DND-41 (cell line): Measurements from ENCODE around the gene DHX29.

Source experiments
- ATAC-seq: fragments of 200-7000 bp; cut with Tn5 transposase; 3 replicates; pipeline ENCODE4 v1.9.1; 2021; ENCODE audit warnings: low read depth; ENCODE audit not compliant: insufficient read depth
- DNase-seq: peaks from one replicate; pipeline ENCODE4 v3.0.0-alpha.2; 2020
- H2AFZ ChIP-seq: 2 replicates; pipeline ENCODE4 v1.6.0; 2012; ENCODE audit warnings: low read depth, low read length
- H3K27ac ChIP-seq: 2 replicates; pipeline ENCODE4 v1.5.1; 2012; ENCODE audit warnings: low read length, inconsistent platforms
- H3K27me3 ChIP-seq: fragments of 200-600 bp; sonication (generic); 2 replicates; pipeline ENCODE4 v1.6.0; 2012; ENCODE audit warnings: low read length, mild to moderate bottlenecking, inconsistent platforms; ENCODE audit not compliant: insufficient read depth, poor library complexity
- H3K36me3 ChIP-seq: 2 replicates; pipeline ENCODE4 v1.5.1; 2012; ENCODE audit warnings: low read length, inconsistent platforms; ENCODE audit not compliant: insufficient read depth
- H3K4me1 ChIP-seq: 2 replicates; pipeline ENCODE4 v1.5.1; 2012; ENCODE audit warnings: mild to moderate bottlenecking, low read length; ENCODE audit not compliant: insufficient read depth
- H3K4me2 ChIP-seq: 2 replicates; pipeline ENCODE4 v1.6.0; 2012; ENCODE audit warnings: mild to moderate bottlenecking, moderate library complexity, low read length, inconsistent platforms; ENCODE audit not compliant: insufficient read depth
- H3K4me3 ChIP-seq, 2 experiments: fragments of 200-600 bp in 1 of 2; shearing (Covaris generic) in 1 of 2; 2 replicates each; pipeline ENCODE4 v1.5.1; 2012 to 2016; ENCODE audit warnings: inconsistent platforms in 2 of 2, low read length in 2 of 2, mild to moderate bottlenecking in 2 of 2, low read depth in 1 of 2, moderate library complexity in 1 of 2
- H3K79me2 ChIP-seq: 2 replicates; pipeline ENCODE4 v1.6.0; 2012; ENCODE audit warnings: low read length, inconsistent platforms; ENCODE audit not compliant: insufficient read depth
- H3K9ac ChIP-seq: 2 replicates; pipeline ENCODE4 v1.6.0; 2012; ENCODE audit warnings: low read depth, mild to moderate bottlenecking, inconsistent platforms, low read length, moderate library complexity
- H3K9me3 ChIP-seq: 2 replicates; pipeline ENCODE4 v1.5.1; 2012; ENCODE audit warnings: low read length, moderate library complexity, mild to moderate bottlenecking, inconsistent platforms; ENCODE audit not compliant: insufficient read depth, severe bottlenecking
- H4K20me1 ChIP-seq: 2 replicates; pipeline ENCODE4 v1.6.0; 2012; ENCODE audit warnings: low read length; ENCODE audit not compliant: insufficient read depth
- CTCF ChIP-seq: IDR thresholded peaks from 2 replicates; pipeline ENCODE4 v1.5.1; 2012; ENCODE audit warnings: borderline replicate concordance, low read length, moderate library complexity, mild to moderate bottlenecking; ENCODE audit not compliant: poor library complexity, severe bottlenecking; ENCODE audit errors: extremely low read depth
- EZH2 ChIP-seq: IDR thresholded peaks from 3 replicates; pipeline ENCODE4 v1.6.1; 2012; ENCODE audit warnings: borderline replicate concordance, low read depth, mild to moderate bottlenecking, moderate library complexity, low read length, inconsistent platforms; ENCODE audit not compliant: severe bottlenecking

The DHX29 gene

GRCh38 chr5:55232271-55232984 lies 75.1 kb downstream of the DHX29 start:
- Histone ChIP-seq H2AFZ (no peak overlapping the region), H3K9me3 (no peaks in the 10 kb centered on the region), H3K36me3 (no peaks in the 10 kb centered on the region), H3K4me3 (peak overlapping the region in 1 of 2 experiments; percentile 49; a peak in 2 of 4 replicates), H3K79me2 (no peaks in the 10 kb centered on the region), H3K9ac (no peak overlapping the region), H3K4me1 (peaks cover 17% of the 10 kb centered on the region), H4K20me1 (peaks cover 6% of the 10 kb centered on the region), H3K27me3 (peaks cover 52% of the 10 kb centered on the region), H3K27ac (no peak overlapping the region), H3K4me2 (peak overlapping the region; percentile 67)
- DNase-seq: no peak
- TF ChIP-seq EZH2 (no peak), CTCF (no peak)
- no peak for ATAC-seq

GRCh38 chr5:55231919-55232270 lies 75.6 kb downstream of the DHX29 start:
- Histone ChIP-seq H3K4me1 (peaks cover 17% of the 10 kb centered on the region), H3K27ac (no peak overlapping the region), H4K20me1 (peaks cover 6% of the 10 kb centered on the region), H3K27me3 (peaks cover 56% of the 10 kb centered on the region), H3K4me2 (no peak overlapping the region), H3K79me2 (no peaks in the 10 kb centered on the region), H2AFZ (no peak overlapping the region), H3K9me3 (no peaks in the 10 kb centered on the region), H3K36me3 (no peaks in the 10 kb centered on the region), H3K9ac (no peak overlapping the region), H3K4me3 (no peak overlapping the region)
- DNase-seq: no peak
- no peak for ATAC-seq
- TF ChIP-seq EZH2 (no peak), CTCF (no peak)

GRCh38 chr5:55231029-55231918 lies 76.2 kb downstream of the DHX29 start:
- peaks cover 22% of the 10 kb centered on the region for H3K4me1 ChIP-seq
- H3K9ac ChIP-seq: no peak overlapping the region
- H3K4me3 ChIP-seq: no peak overlapping the region
- no peaks in the 10 kb centered on the region for H3K9me3 ChIP-seq
- H3K27me3 ChIP-seq: peaks cover 62% of the 10 kb centered on the region
- DNase-seq (no peak), ATAC-seq (no peak)
- H4K20me1 ChIP-seq: peaks cover 6% of the 10 kb centered on the region
- TF ChIP-seq CTCF (no peak), EZH2 (no peak)
- H3K27ac ChIP-seq: no peak overlapping the region
- H3K79me2 ChIP-seq: no peaks in the 10 kb centered on the region
- H3K36me3 ChIP-seq: no peaks in the 10 kb centered on the region
- no peak overlapping the region for H3K4me2 ChIP-seq
- H2AFZ ChIP-seq: no peak overlapping the region
